NCI-H187 (cell line): ENCODE data around the gene FAM240A.
"Not testable (repeated sequence)": the region's sequence is repeated elsewhere in the genome, so short reads cannot be mapped to it uniquely, and the experiment has no call there.

Experiments used
- DNase-seq, 2 experiments: peaks; one replicate each; lab custom pipeline; 2025; lab: John Stamatoyannopoulos, UW

FAM240A gene

GRCh38 chr3:46612324-46612723 is at the start of gene FAM240A:
TSS of gene FAM240A (plus strand) at chr3:46612525. CDS start at chr3:46612684, 159 bp downstream.
- DNase-seq = no peak

GRCh38 chr3:46564190-46565021 is 47.9 kb upstream of the FAM240A start:
- DNase-seq = no peak

GRCh38 chr3:46565077-46565476 is 47.2 kb upstream of the FAM240A start:
- DNase-seq = no peak

- DNase-seq = no peak
These were observed 46.7 kb upstream of the FAM240A start for GRCh38 chr3:46565607-46566039.

GRCh38 chr3:46566040-46566641 is 46.2 kb upstream of the FAM240A start, which contains the start of gene LRRC2:
TSS of gene LRRC2 (minus strand) at chr3:46566302. CDS start at chr3:46551591, 14,711 bp downstream.
- no peak for DNase-seq

GRCh38 chr3:46571684-46572083 is 40.6 kb upstream of the FAM240A start:
- no peak for DNase-seq

- no peak for DNase-seq
These were observed 38.6 kb upstream of the FAM240A start for GRCh38 chr3:46573701-46574100.

GRCh38 chr3:46574243-46574646 is 38.1 kb upstream of the FAM240A start:
- DNase-seq = no peak

GRCh38 chr3:46574881-46575576 is 37.3 kb upstream of the FAM240A start:
- no peak for DNase-seq

GRCh38 chr3:46575577-46576222 is 36.6 kb upstream of the FAM240A start:
- no peak for DNase-seq

GRCh38 chr3:46576386-46576785 is 35.9 kb upstream of the FAM240A start:
- DNase-seq = no peak

- no peak for DNase-seq
These were observed 35.4 kb upstream of the FAM240A start for GRCh38 chr3:46576879-46577278.

- not testable (repeated sequence) for DNase-seq
These were observed 34.6 kb upstream of the FAM240A start for GRCh38 chr3:46577580-46578249.

GRCh38 chr3:46578973-46579755 is 33.2 kb upstream of the FAM240A start:
- DNase-seq = no peak

GRCh38 chr3:46579756-46580286 is 32.5 kb upstream of the FAM240A start:
- DNase-seq = no peak

GRCh38 chr3:46580675-46581074 is 31.6 kb upstream of the FAM240A start:
- no peak for DNase-seq

GRCh38 chr3:46584598-46585467 is 27.5 kb upstream of the FAM240A start:
- no peak for DNase-seq

GRCh38 chr3:46585799-46586693 is 26.3 kb upstream of the FAM240A start:
- DNase-seq = no peak
